EH (cell line): ENCODE results near the gene TEX2.
"Not testable (repeated sequence)": the region's sequence is repeated elsewhere in the genome, so short reads cannot be mapped to it uniquely, and the experiment has no call there.

ENCODE experiments used
- DNase-seq: peaks from one replicate; pipeline ENCODE4 v3.0.0-alpha.2; 2015; ENCODE audit warnings: low read depth

TEX2 gene

DNA sequence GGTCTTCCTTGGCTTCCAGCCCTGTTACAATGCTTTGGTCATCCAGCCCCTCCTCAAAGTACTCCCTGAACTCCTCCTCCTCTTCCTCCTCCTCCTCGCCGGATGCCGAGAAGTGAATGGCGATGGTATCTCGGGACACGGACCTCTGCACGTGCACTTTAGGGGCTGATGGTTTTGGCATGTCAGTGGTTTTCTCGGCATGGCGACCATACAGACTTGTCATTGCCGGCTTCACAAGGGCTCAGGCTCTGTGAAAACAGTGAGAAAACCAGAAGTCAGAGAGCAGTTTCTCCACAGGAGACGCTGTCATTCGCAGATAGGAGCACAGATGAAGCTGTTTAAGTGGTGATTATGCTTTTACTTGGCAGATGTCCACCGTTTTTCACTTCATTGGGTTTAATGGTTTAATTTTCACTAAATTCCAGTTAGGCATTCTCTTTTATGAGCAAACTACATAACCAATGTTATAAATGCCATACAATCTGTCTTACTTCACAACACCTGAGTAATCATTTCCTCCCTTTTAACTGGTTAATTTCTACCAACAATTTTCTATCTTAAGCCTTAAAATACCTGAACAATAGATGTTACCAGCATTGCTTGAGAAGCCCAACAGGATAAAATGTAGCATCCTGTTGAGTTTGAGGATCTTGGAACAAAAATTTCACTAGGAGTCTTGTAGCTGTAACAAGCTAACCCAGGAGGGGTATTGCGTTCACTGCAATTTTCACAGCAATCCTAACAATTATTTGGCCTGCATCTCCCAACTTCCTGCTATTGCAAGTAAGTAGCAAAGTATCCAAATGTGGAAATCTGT, 48.9 kb downstream of the TEX2 start:
- no peak for DNase-seq

DNA sequence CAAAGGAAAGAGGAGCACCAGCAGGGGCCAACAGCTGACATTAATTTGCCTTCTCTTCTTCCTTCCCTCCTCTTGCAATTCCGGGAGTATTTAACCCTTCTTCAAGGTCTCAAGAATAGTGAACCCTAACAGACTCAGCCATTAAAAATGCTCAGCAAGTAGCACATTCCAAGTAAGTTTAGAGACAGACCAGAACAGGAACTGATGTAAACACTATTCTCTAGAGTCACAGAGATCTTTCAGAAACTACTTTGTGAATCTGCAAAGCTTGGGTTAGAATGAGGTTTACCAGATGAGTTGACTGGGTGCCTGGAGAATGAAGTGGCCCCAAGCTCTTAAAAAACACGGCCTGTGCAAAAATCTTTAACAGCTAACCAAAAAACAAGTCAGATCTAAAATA, 50.9 kb downstream of the TEX2 start:
- peak; percentile 90 for DNase-seq

DNA sequence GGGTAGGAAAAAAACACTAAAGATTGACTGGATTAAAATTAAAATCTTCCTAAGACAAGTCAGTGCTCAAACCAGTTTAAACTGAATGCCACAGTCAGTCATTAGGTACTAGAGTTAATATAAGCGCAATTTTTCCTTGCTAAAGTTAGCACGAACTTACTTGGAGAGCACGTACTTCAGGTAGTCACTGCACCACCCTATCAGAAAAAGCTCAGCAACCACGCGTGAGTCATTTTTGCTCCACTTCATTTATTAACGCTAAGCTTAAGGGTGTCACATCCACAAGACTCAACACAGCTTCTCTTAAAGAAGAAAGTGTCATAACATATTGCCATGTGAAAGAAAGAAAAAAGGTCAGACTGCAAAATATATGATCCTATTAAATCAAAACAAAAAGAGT, 53.1 kb downstream of the TEX2 start:
- no peak for DNase-seq

DNA sequence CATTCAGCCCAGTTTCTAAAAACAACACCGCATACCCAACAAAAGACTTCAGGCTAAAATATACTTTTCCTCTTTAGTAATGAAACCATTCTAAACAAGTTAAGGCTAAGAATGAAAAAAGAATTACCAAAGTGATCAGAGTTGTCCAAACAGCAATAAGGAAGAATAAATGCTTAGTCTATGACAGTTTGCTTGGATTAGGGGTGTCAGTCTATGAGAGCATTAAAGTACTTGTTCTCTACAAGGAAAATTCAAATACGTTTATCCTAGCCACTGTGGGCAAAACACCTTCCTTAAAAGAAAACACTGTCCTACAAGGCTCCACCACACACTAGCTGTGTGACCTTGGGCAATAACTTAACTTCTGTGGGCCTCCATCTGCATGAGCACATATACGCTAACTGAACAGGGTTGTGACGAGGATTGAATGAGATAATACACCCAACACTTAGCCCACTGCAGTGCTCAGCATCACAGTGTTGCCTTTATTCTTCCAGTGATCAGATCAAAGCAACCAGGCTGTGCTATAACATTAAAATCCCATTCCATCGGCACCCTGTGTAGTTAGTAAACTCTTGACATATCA, 53.6 kb downstream of the TEX2 start:
- DNase-seq: no peak

DNA sequence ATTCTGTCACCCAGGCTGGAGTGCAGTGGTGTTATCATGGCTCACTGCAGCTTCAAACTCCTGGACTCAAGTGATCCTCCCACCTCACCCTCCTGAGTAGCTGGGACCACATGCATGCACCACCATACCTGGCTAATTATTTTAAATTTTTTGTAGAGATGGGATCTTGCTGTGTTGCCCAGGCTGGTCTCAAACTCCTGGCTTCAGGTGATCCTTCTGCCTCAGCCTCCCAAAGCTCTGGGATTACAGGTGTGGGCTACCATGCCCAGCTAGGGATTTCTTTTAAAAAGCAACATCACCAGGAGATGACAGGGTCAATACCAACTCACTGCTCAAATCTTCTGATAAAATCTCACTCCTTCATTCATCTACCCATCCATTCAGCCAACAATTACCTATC, 54.4 kb downstream of the TEX2 start:
- DNase-seq: not testable (repeated sequence)

DNA sequence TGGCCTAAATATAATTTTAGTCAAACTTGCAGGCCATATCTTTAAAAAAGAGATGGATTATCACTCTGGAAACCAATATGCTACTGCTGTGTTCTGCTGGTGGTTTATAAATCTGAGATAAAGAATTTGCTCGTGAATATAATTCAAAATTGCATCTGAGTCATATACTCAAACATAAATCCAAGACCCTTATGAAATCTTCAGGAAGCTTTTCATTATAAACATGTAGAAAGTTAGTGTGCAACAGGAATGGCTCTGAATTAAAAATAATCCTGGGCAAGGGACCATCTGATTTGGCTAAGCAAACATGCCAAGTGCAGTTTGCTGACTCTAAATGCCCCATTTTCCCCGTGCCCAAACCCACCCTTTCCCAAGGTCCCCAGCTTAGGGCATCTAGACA, 57.3 kb downstream of the TEX2 start:
- DNase-seq: no peak

DNA sequence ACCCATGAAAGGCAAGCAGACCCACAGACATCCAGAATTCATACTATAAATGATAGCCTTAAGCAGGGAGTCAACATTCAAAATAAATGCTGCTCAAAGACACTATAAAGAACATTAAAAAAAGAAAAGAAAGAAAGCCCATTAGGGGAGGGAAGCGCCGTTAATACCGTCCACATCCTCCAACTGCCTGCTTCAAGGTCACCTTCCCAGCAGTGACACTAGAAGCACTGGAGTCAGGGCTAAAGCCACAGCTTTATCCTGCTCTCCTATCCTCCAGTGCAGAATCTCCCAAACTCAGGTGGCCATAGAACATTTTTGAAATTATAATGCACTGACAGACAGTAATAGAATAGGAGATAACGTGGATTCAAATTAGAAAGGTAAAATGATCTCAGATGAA, 59.4 kb downstream of the TEX2 start:
- no peak for DNase-seq

DNA sequence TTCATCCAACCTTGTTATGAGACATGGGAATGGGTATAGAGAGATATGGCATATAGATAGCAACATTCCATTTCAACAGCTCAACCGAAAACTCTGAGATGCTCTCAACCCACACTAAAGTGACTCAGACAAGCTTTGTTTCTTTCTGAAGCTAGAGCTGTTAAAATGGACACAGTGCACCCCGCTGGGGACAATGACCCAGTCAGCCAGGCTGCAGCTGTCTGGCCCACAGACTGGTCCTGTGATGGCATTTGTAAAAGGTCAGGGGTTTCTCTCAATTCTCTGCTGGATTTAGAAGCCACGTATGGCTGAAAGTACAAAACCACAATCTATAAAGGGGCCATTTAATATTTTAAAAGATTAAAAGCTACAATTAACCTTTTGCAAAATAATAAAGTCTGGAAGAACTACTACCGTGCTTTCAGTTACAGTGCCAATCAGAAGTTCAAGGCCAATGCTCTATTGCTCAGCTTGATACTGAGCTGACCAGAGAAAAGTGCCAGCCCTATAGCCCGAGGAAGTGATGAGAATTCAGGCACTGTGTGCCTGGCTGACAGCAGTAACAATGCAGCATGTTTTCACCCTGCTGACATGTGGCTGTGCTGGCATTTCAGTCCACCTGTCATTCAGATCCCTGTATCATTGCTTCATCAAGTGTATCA, 60.2 kb downstream of the TEX2 start:
- DNase-seq: peak; percentile 89

DNA sequence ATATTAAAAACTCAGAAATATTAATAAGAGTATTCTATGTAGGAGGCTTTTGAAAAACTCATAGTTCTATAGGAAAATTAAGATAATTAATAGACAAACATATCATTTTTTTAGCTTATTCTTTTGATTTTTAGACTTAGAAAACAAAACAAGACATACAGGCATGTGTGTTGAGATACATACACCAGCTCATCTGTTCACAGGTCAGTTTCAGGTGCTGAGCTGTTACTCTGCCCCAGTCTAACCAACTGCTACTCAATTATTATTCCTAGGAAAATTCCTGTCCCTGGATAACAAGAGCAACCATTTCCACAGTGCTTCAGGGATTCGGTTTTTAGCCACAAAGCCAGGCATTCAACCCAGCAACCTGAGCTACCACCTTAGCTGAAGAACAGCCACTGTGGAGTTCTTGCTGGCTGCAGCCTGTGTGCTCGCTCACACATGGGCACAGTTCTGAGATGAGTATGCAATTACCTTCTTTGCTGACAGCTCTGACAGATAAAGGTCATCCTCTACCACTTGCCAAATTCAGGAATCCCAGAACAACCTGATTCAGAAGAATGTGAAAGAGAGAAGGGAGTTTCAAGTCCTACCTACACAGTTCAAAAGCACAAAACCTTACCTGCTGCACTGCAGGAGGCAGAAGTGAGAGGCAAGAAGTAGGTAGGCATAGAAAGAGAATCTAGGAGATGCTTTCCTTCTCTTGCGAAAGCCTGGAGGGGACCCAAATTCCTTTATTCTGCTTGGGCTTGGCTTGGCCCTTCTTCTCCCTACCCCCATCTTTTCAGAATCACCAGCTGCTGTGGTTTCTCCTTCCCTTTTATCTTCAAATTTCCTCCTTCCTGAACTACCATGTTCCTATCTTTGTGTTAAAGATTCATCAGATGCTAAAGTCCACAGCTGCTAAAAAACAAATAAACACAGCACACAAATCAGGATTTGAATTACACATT, 62.7 kb downstream of the TEX2 start:
- DNase-seq: peak; percentile 61

DNA sequence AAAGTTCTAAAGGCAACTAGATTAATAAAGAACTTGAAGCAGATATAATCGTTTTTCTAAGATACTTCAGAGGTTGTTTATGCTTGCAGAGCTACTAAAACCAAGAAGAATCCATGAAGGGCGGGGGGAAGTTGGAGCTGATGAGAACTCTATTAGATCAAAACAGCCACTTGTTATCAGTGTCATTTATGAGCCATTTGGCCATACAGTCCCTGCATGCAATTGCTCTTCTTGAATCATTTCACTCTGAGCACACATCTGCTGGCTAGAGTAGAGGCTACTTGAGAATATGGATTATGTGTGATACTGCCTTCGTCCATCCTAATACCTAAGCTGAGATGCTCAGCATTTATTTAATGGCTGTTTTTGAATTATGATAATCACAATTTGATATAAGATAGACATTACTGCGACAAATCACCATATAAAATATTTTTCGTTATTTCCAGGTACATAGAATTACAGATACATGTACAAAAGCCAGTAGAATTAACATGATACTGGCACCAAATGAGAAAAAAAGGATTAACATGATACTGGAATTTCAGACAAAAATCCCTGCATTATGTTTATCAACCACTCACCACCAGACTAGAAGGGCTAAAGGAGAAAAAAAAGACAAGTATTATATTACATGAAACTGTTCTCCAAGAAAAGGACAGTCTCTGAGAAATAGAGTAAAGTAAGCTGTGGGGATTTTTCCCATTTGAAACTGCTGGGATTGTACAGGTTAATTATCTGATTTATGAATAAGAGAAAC, 64.5 kb downstream of the TEX2 start:
- no peak for DNase-seq

DNA sequence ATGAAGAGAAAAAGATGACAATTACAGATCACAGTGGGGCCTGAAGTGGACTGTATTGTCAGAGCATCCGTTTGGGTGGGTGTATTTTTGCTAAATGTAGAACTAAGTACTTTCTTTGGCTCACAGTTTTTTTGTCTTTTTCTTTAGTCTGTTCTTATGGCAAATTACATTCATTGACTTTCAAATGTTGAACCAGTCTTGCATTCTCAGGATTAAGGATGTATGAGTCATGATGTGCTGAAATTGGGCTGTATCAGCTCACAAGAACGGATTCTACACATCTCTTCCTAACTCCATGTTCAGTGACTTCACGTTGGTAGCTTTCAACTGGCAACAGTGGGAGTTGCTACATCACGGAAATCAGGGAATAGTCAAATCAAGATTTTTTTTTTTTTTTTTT, 66.5 kb downstream of the TEX2 start:
- DNase-seq: peak; percentile 91

DNA sequence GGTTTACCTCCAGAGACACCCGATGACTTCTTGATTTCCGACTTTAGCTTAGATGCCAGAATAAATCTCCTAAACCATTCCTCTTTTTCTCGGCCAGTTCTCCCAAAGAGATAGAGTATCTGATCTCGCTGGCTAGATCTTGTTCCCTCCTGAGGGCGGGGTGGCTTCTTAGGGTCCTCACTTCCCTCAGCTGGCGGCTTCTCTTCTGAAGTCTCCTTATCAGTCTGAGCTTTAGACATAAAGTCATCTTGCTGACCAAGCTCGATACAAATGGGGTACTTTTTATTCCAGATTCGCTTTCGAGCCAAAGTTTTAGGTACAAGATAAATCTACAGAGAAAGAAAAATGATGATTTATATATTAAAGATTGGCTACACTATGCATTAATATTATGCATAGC, 69.5 kb downstream of the TEX2 start:
- DNase-seq: no peak

DNA sequence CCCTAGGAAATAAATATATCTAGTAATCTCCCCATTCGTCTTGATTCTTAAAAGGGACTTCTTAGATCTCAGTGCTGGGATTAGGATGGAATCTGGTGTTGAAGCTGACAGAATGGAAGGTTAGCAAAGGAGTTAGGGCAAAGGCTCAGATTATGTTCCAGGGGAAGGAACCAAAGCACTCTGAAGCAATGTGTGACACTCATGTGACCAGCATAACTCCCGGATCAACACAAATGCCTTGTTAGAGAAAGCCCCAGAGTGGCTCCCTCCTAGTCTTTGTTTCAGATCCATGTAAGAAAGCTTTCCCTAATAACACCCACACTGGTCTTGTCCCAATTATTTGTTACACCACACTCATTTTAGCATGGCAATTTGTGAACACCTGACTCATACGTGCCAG, 70.5 kb downstream of the TEX2 start:
- no peak for DNase-seq

DNA sequence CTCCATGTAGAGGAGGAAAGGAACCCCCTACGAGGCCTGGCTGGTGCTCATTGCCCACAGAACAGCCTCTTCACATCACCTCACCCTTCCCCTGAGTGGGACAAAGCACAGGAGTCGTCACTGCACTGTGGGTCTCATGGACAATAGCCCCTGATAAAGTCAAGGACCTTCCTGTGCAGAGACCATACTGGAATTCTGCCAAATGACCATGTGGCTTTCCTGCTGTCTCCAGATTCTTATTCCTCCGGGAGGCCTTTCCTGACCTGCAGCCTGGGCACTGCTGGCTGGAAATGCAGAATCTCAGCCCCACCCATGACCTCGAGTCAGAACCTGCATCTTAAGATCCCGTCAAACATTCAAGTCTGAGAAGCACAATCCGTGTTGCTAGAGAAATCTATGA, 72.6 kb downstream of the TEX2 start:
- no peak for DNase-seq

DNA sequence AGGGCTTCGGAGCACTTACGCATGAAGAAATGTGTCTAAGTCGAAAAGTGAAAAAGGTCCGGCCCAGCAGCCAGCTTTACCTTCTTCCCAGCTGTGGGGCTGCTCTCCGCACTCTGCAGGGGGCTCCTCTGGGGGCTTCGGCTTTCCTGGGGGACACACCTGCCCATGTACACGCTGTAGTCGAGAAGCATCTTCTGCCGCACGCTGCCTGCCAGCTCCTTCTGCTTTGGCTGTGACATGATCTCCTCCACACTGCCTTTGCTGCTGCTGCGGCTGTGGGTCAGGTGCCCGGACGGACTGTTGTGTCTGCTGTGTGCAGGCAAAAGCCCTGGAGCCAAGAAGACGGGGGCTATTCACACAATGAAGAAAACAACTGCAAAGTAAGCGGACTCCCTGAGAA, 75.0 kb downstream of the TEX2 start:
- no peak for DNase-seq

DNA sequence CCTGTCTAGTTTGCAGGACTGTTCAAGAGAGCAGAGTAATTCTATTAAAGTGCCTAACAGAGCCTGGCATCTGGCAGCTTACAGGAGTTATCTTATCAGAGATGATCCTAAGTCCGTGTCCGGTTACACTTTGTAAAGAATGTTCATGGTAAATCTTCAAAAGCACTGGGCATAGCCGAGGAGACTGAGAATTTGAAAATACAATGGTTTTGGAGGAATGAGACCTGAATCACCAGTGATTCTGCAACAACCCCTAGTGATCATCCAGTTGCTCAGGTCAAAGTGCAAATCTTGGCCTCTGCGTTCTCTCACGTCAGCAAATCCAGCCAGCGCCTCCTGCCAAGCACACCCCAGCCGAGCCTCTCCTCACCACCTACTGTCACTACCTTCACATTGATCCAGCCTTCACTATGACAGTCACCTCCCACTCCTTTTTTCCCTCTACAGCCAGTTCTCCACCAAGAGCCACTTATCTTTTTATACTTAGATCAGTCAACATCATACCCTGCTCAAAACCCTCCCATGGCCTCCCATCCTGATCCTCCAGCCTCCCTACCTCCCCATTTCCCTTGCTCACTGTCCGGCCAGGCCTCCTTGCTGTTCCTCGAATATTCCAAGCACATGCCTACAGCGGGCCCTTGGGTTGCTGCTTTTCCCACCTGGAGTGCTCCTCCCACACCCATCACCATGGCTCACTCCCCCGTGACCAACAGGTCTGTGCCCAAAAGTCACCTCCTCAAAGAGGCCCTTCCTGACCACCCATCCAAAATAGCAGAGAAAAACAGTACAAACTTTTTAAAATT, 75.8 kb downstream of the TEX2 start:
- no peak for DNase-seq

DNA sequence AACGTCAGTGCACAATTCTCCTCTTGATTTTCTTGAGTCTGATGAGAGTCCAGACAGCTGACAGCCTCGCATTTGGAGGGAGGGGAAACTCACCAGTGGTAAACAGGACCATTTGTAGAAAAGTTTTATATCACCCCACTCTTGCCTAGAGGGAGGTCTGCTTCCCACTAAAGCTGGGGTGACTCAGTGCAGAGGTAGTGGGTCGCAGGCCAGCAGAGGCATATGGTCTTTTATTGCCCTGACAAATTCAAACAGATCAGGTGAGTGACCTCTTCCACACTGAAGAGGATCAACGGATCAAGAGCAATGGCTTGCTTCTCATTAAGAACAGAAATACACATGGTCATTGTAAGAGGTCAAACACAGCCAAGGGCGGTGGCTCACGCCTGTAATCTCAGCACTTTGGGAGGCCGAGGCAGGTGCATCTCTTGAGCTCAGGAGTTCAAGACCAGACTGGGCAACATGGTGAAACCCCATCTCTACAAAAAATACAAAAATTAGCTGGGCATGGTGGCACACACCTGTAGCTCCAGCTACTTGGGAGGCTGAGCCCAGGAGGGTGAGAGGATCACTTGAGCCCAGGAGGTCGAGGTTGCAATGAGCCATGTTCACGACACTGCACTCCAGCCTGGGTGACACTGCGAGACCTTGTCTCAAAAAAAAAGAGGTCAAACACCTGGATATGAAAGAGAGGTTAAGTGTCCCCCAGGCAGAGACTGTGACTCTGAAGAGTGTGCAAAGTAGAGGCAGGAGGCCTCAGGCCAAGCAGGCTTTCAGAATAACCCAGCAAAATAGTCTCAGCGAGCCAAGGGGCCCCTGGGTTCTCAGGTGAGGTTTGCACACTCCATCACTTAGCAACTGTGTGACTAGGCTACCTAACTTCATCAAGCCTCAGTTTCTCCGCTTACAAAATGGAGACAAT, 76.6 kb downstream of the TEX2 start:
- DNase-seq: no peak

DNA sequence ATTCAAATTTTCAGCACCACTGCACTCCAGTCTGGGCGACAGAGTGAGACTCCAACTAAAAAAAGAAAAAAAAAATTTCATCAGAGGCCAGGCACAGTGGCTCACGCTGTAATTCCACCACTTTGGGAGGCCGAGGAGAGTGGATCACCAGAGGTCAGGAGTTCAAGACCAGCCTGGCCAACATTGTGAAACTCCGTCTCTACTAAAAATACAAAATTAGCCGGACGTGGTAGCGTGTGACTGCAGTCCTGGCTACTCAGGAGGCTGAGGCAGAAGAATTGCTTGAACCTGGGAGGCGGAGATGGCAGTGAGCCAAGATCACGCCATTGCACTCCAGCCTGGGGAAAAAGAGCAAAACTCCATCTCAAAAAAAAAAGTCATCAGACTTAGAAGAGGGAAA, 77.5 kb downstream of the TEX2 start:
- not testable (repeated sequence) for DNase-seq

DNA sequence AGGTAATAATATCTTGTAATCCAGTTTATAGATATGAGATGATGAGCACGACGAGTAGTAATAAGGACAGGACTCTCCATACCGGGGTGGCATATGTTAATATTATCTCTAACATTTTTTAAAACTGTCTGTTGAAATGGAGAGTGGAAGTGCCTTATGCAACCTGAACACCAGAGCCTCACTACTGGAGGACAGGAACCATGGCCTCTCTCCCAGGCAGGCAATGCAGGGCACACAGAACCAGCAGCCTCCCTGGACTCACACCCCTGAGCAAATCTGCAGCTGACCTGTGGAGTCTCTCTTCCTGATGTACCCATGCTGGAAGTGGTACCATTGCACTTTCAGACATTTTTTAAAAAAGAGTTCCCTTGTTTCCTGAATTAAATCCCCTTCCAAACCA, 78.0 kb downstream of the TEX2 start:
- no peak for DNase-seq

DNA sequence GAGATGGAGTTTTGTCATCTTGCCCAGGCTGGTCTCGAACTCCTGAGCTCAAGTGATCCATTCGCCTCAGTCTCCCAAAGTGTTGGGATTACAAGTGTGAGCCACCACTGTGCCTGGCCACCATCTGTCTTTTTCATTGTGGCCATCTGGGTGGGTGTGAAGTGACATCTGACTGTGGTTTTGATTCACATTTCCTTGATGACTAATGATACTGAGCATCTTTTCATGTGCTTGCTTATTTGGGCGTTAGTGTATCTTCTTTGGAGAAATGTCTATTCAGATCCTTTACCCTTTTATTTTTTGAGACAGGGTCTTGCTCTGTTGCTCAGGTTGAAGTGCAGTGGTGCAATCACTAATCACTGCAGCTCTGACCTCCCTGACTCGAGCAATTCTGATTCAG, 79.2 kb downstream of the TEX2 start:
- peak; percentile 88 for DNase-seq
